CD4-positive, alpha-beta memory T cell (primary cell): Measurements from ENCODE around the gene INO80E. TPM values are rescaled to one million over a fixed set of nuclear protein-coding genes. Genes with fewer than 3 reads are reported as not detected.
A peak's percentile ranks its signal among the peaks of the same experiment; 100 is the strongest.

Experiments used
- CTCF ChIA-PET: fragments of 350-600 bp; sonication (Branson Sonifier 250); formaldehyde crosslinking; loops from one replicate; lab custom pipeline; 2021; ENCODE audit warnings: inconsistent platforms; ENCODE audit not compliant: partially characterized antibody; lab: Charles Lee
- POLR2A ChIA-PET: fragments of 350-600 bp; sonication (Branson Sonifier 250); formaldehyde crosslinking; loops from one replicate; lab custom pipeline; 2021; ENCODE audit not compliant: partially characterized antibody; lab: Charles Lee
- DNase-seq, 5 donors: peaks; one replicate each; pipeline versions ENCODE4 v3.0.0 to v3.0.0-alpha.2; 2020 to 2022; ENCODE audit warnings: mixed read lengths in 1 of 5
- H3K27ac ChIP-seq: one replicate; pipeline ENCODE4 v1.7.0; 2013; ENCODE audit warnings: low read depth, low read length
- H3K27me3 ChIP-seq: 2 replicates; pipeline ENCODE4 v1.7.0; 2013; ENCODE audit warnings: mild to moderate bottlenecking, low read length, moderate library complexity; ENCODE audit not compliant: insufficient read depth
- H3K36me3 ChIP-seq: 2 replicates; pipeline ENCODE4 v1.7.0; 2013; ENCODE audit warnings: mild to moderate bottlenecking, low read length, moderate library complexity; ENCODE audit not compliant: insufficient read depth
- H3K4me1 ChIP-seq: 2 replicates; pipeline ENCODE4 v1.7.0; 2013; ENCODE audit warnings: mild to moderate bottlenecking, low read length, moderate library complexity; ENCODE audit not compliant: insufficient read depth
- H3K4me3 ChIP-seq, 2 donors: one replicate each; pipeline ENCODE4 v1.7.0; 2013; ENCODE audit warnings: low read length in 2 of 2, mild to moderate bottlenecking in 1 of 2
- H3K9me3 ChIP-seq, 2 donors: one replicate each; pipeline ENCODE4 v1.7.0; 2013; ENCODE audit warnings: low read length in 2 of 2, control low read depth in 1 of 2; ENCODE audit not compliant: control insufficient read depth in 1 of 2
- H3K27ac Mint-ChIP-seq, 7 donors: one replicate each; pipeline ENCODE4 v1.8.0; 2020 to 2021; ENCODE audit warnings: mixed read lengths in 7 of 7, mild to moderate bottlenecking in 6 of 7, inconsistent platforms in 3 of 7, moderate library complexity in 3 of 7
- H3K27me3 Mint-ChIP-seq, 2 donors: one replicate each; pipeline ENCODE4 v1.8.0; 2020 to 2021; ENCODE audit warnings: mixed read lengths in 2 of 2
- H3K36me3 Mint-ChIP-seq, 2 donors: one replicate each; pipeline ENCODE4 v1.8.0; 2020 to 2021; ENCODE audit warnings: mixed read lengths in 2 of 2, inconsistent platforms in 1 of 2, mild to moderate bottlenecking in 1 of 2
- H3K4me1 Mint-ChIP-seq, 4 donors: one replicate each; pipeline ENCODE4 v1.8.0; 2020 to 2021; ENCODE audit warnings: mixed read lengths in 4 of 4, mild to moderate bottlenecking in 1 of 4
- H3K4me3 Mint-ChIP-seq, 8 donors: one replicate each; pipeline ENCODE4 v1.8.0; 2020 to 2021; ENCODE audit warnings: mixed read lengths in 8 of 8, mild to moderate bottlenecking in 7 of 8, moderate library complexity in 6 of 8, inconsistent platforms in 3 of 8
- H3K9me3 Mint-ChIP-seq, 8 donors: one replicate each; pipeline ENCODE4 v1.8.0; 2020 to 2021; ENCODE audit warnings: mixed read lengths in 8 of 8, mild to moderate bottlenecking in 5 of 8, inconsistent platforms in 3 of 8, moderate library complexity in 1 of 8
- intact Hi-C: fragments of 100-400 bp; cut with micrococcal nuclease; formaldehyde crosslinking; loops from one replicate; pipeline ENCODE4 v1.15.1; 2023
- polyA plus RNA-seq, 2 donors: library from polyadenylated mRNA; unstranded; fragments of 300-500 nt; fragmentation: Illumina TruSeq; gene quantifications; one replicate each; pipeline ENCODE4 v1.2.3, GENCODE V29; 2021
- total RNA-seq, 2 experiments: library from RNA; stranded (reverse); gene quantifications; one replicate each; pipeline ENCODE4 v1.2.3, GENCODE V29; 2021

The INO80E gene
- total and polyA plus RNA-seq, 4 experiments from 2014 or later, result 6.7 to 126 (median 65.5) TPM

DNA sequence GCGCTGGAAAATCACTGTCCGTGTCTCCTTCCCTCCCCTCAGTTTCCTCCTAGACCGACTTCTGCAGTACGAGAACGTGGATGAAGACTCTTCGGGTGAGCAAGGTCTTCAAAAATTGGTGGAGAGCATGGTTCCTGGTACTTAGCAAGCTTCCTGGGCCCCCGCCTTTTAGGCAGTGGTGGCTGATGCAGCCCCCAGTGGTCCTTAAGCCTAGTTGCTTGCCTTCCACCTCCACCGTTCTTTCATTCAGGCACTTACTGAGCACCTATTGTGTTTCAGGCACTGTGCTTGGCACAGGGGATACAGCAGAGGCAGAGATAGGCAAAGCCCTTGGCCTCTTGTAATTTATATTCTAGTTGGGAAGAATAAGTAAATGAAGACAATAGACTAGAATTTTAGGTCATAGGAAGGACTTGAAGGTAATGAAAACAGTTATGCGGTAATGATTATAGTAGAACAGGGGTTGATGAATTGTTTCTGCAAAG, 767 bp downstream of the INO80E start:
- intact Hi-C loops, result loop anchor here (1.0 to 10.0 kb wide), 7 partner anchors 24 to 296 kb away; partner anchors contain the start of genes CDIPT, KCTD13, KIF22 and PAGR1
- H3K36me3 ChIP-seq, result peaks cover 26% of the 10 kb centered on the region
- peaks cover 23% of the 10 kb centered on the region for H3K4me1 ChIP-seq
- ChIA-PET POLR2A (interaction anchor here (0.8 to 3.9 kb wide), 13 partner anchors 8 to 296 kb away, joined by 3 to 57 read pairs (median 7); partner anchors contain the start of genes ASPHD1, CDIPT, KCTD13 and MAZ), CTCF (interaction anchor here (1.0 to 2.2 kb wide), 3 partner anchors 9 to 148 kb away, joined by 3 to 13 read pairs (median 5); no protein-coding TSS in a partner anchor)
- H3K27ac ChIP-seq, result peak overlapping the region; percentile 98
- peaks cover 0 to 2% (median 0%) of the 10 kb centered on the region in 8 donors for H3K9me3 Mint-ChIP-seq
- H3K27me3 Mint-ChIP-seq, result no peaks in the 10 kb centered on the region
- peak overlapping the region; percentile 95 to 98 (median 98) for H3K4me3 Mint-ChIP-seq
- DNase-seq, result no peak
- H3K27me3 ChIP-seq, result no peaks in the 10 kb centered on the region
- H3K27ac Mint-ChIP-seq, result peak overlapping the region; percentile 76 to 99 (median 99)
- H3K9me3 ChIP-seq, result no peaks in the 10 kb centered on the region
- H3K36me3 Mint-ChIP-seq, result peaks cover 15 to 51% of the 10 kb centered on the region in 2 donors
- peaks cover 14 to 44% (median 32%) of the 10 kb centered on the region in 4 donors for H3K4me1 Mint-ChIP-seq
- H3K4me3 ChIP-seq, result peak overlapping the region; percentile 72 to 97

DNA sequence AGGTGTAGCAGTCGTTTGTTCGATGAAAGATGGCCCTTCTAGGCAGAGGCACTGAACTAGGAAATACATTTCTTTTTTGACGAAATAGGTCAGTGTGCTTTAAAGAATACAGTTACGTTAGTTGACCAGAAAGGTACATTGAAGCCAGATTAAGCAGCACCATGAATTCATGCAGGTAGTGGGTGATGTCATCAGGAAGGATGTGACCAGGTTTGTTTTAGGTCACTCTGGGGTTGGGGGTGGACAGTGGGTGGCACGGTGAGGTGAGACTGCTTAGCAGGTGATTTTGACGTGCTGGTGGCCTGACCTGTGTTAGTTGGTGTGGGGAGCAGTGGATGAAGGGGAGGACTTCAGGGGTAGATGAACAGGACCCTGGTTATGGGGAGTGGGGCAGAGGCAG, 3.6 kb downstream of the INO80E start:
- no peak for DNase-seq
- H3K9me3 Mint-ChIP-seq, result no peaks in the 10 kb centered on the region
- intact Hi-C loops, result loop anchor here (10.0 kb wide), 1 partner anchor 185 kb away; the partner anchor contains the start of genes PAGR1 and PRRT2
- no peaks in the 10 kb centered on the region for H3K27me3 Mint-ChIP-seq
- no peak overlapping the region for H3K4me3 Mint-ChIP-seq
- Histone ChIP-seq H3K27me3 (no peaks in the 10 kb centered on the region), H3K9me3 (no peaks in the 10 kb centered on the region), H3K4me1 (peaks cover 14% of the 10 kb centered on the region), H3K27ac (no peak overlapping the region), H3K36me3 (peaks cover 13% of the 10 kb centered on the region), H3K4me3 (no peak overlapping the region)
- ChIA-PET POLR2A (interaction anchor here (0.5 kb wide), 1 partner anchor 143 kb away, joined by 3 read pairs; no protein-coding TSS in a partner anchor), CTCF (no interaction called here)
- H3K27ac Mint-ChIP-seq, result peak overlapping the region in 3 of 7 donors; percentile 5 to 46 (median 26)
- H3K36me3 Mint-ChIP-seq, result peaks cover 16 to 52% of the 10 kb centered on the region in 2 donors
- peaks cover 8 to 41% (median 26%) of the 10 kb centered on the region in 4 donors for H3K4me1 Mint-ChIP-seq

DNA sequence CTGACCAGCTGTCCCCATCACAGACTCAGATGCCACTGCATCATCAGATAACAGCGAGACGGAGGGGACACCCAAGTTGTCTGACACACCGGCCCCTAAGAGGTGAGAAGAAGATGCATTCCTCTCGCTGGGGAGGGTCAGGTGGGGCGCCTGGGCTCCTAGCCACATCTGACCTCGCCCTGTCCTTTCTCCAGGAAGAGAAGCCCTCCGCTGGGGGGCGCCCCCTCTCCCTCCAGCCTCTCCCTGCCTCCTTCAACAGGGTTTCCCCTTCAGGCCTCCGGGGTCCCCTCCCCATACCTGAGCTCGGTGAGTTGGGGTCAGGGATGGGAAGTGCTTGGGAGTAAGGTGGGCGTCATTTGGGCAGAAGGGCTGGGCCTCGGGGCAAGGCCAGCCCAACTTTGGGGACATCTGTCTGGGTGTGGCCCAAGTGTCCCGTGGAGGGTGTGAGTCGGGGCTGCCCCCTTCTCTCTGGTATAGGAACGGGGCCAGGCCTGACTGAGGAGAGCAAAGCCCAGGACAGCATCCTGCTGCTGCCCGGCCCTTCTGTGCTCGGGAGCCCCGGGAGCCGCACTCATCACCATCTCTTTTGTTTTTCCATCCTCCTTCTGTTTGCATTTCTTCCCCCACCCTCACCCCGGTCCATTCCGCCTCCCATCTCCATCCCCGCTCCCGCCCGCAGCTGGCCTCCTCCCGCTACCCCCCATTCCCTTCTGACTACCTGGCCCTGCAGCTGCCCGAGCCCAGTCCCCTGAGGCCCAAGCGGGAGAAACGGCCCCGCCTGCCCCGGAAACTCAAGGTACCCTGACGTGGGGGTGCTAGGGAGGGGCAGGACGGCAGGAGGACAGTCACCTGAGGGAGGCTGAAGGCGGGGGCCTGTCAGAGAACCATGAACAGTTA, 4.9 kb downstream of the INO80E start:
- DNase-seq, result no peak
- H3K4me1 ChIP-seq, result peaks cover 9% of the 10 kb centered on the region
- Mint-ChIP-seq H3K9me3 (no peaks in the 10 kb centered on the region), H3K4me3 (no peak overlapping the region), H3K4me1 (peaks cover 8 to 28% (median 23%) of the 10 kb centered on the region in 4 donors), H3K36me3 (peaks cover 15 to 42% of the 10 kb centered on the region in 2 donors), H3K27me3 (no peaks in the 10 kb centered on the region), H3K27ac (peak overlapping the region in 1 of 7 donors; percentile 66)
- ChIA-PET POLR2A (no interaction called here), CTCF (no interaction called here)
- peaks cover 13% of the 10 kb centered on the region for H3K36me3 ChIP-seq
- H3K27me3 ChIP-seq, result no peaks in the 10 kb centered on the region
- H3K9me3 ChIP-seq, result no peaks in the 10 kb centered on the region
- intact Hi-C loops, result no loop called here
- H3K27ac ChIP-seq, result no peak overlapping the region
- no peak overlapping the region for H3K4me3 ChIP-seq

DNA sequence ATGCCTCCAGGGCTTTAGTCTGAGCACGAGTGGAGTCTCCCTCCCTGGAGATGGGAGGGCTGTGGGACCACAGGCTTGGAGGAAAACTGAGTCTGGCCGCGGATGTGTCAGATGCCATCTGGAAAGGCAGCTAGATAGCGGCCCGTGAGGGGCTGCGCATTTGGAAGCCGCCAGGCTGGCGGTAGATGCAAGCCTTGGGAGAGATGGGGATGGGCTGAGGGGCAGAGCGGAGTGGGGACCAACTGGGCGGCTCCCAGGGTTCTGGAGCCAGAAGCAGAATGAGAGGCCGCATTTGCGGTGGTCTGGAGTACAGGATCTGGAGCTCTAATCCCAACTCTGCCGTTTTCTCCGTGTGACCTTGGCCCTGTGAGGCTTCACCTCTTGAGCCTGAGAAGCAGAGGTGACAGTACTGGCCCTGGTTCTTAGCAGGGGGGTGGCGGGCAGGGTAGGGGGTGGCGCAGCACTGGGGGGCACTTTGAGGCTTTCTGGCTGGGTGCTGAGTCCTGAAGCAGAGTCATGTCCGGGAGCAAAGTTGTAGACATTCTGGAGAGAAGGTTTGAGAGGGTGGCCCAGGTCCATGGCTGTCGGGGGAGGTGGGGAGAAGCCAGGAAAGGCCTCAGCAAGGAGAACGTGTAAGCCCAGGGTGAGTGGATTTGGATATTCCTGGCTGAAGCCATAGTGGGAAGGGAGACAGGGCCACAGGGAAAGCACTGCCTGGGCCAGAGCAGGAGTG, 6.7 kb downstream of the INO80E start:
- H3K9me3 ChIP-seq, result no peaks in the 10 kb centered on the region
- POLR2A ChIA-PET, result no interaction called here
- CTCF ChIA-PET, result no interaction called here
- no peaks in the 10 kb centered on the region for H3K27me3 ChIP-seq
- H3K4me3 Mint-ChIP-seq, result no peak overlapping the region
- H3K36me3 ChIP-seq, result peaks cover 11% of the 10 kb centered on the region
- no peak for DNase-seq
- intact Hi-C loops, result no loop called here
- H3K9me3 Mint-ChIP-seq, result no peaks in the 10 kb centered on the region
- H3K4me1 Mint-ChIP-seq, result peaks cover 4 to 15% (median 13%) of the 10 kb centered on the region in 4 donors
- peaks cover 12 to 31% of the 10 kb centered on the region in 2 donors for H3K36me3 Mint-ChIP-seq
- no peaks in the 10 kb centered on the region for H3K4me1 ChIP-seq
- no peak overlapping the region for H3K4me3 ChIP-seq
- H3K27me3 Mint-ChIP-seq, result no peaks in the 10 kb centered on the region
- no peak overlapping the region for H3K27ac ChIP-seq
- H3K27ac Mint-ChIP-seq, result peak overlapping the region in 1 of 7 donors; percentile 42

DNA sequence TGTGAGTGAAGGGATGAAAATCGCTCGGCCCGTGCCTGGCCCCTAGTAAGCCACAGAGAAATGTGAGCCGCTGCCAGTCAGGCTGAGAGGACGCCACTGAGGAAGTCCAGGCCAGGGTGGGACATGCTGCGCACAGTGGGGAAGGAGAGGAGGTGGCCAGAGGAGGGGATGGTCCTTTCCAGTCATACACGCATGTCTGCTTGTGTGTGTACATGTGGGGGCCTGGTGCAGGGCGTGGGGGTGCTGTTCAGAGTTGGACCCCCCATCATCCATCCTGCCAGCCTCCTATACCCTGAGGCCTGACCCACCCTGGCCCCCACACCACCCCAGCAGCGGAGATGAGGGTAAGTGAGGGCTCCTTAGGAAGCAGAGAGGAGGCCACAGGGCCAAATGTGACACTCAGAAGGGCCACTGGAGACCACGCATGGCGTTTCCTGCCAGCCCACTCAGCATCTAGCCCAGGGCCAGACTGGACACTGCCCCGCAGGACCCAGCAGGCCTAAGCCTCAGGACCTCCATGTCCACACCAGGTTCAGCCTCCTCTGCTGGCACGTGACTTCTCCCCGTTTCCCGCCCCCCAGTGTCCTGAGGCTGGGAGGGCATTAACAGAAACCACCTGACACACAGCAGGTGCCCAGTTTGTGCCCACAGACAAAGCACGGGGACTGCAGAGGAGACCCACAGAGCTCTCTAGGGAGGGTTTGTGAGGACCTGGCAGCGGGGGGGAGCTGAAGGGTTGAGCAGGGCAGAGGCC, 7.8 kb downstream of the INO80E start:
- no peak for DNase-seq
- Histone ChIP-seq H3K4me1 (no peaks in the 10 kb centered on the region), H3K36me3 (peaks cover 4% of the 10 kb centered on the region), H3K9me3 (no peaks in the 10 kb centered on the region), H3K27ac (no peak overlapping the region), H3K27me3 (no peaks in the 10 kb centered on the region), H3K4me3 (no peak overlapping the region)
- ChIA-PET CTCF (interaction anchor here (1.0 to 3.2 kb wide), 3 partner anchors 7 to 305 kb away, joined by 3 to 16 read pairs (median 13); partner anchors contain the start of gene INO80E), POLR2A (interaction anchor here (0.9 to 1.8 kb wide), 3 partner anchors 8 to 196 kb away, joined by 3 to 6 read pairs (median 4); partner anchors contain the start of genes HIRIP3, INO80E and KCTD13)
- peaks cover 8 to 27% of the 10 kb centered on the region in 2 donors for H3K36me3 Mint-ChIP-seq
- intact Hi-C loops, result loop anchor here (2.0 kb wide), 1 partner anchor 303 kb away; no protein-coding TSS in a partner anchor
- no peak overlapping the region for H3K4me3 Mint-ChIP-seq
- H3K4me1 Mint-ChIP-seq, result peaks cover 1 to 15% (median 8%) of the 10 kb centered on the region in 4 donors
- H3K9me3 Mint-ChIP-seq, result no peaks in the 10 kb centered on the region
- H3K27me3 Mint-ChIP-seq, result peaks cover 0 to 5% of the 10 kb centered on the region in 2 donors
- H3K27ac Mint-ChIP-seq, result no peak overlapping the region

DNA sequence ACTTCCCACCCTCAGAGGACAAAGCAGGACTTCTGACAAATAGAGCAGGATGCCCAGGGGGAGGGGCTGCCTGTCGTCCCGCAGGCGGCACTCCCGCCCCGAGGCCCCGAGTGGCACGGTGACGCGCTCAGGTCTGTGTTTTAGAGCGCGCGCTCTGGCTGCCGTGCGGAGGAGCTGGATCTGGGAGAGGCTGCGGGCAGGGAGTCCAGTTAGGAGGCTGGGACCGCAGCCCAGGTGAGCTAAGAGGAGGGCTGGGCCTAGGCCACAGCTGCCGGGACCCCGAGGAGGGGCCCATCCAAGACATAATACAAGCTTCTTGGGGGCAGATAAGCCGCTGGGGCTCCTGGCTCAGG, 8.4 kb downstream of the INO80E start:
- H3K9me3 ChIP-seq, result no peaks in the 10 kb centered on the region
- peaks cover 1 to 10% (median 6%) of the 10 kb centered on the region in 4 donors for H3K4me1 Mint-ChIP-seq
- H3K27ac ChIP-seq, result no peak overlapping the region
- no peaks in the 10 kb centered on the region for H3K9me3 Mint-ChIP-seq
- intact Hi-C loops, result loop anchor here (2.0 kb wide), 1 partner anchor 304 kb away; no protein-coding TSS in a partner anchor
- no peak overlapping the region for H3K4me3 ChIP-seq
- H3K36me3 ChIP-seq, result peaks cover 4% of the 10 kb centered on the region
- H3K4me3 Mint-ChIP-seq, result no peak overlapping the region
- no peak overlapping the region for H3K27ac Mint-ChIP-seq
- POLR2A ChIA-PET, result interaction anchor here (0.9 to 1.8 kb wide), 3 partner anchors 8 to 197 kb away, joined by 3 to 6 read pairs (median 4); partner anchors contain the start of genes HIRIP3, INO80E and KCTD13
- no peak for DNase-seq
- peaks cover 0 to 9% of the 10 kb centered on the region in 2 donors for H3K27me3 Mint-ChIP-seq
- peaks cover 8 to 22% of the 10 kb centered on the region in 2 donors for H3K36me3 Mint-ChIP-seq
- CTCF ChIA-PET, result interaction anchor here (0.7 to 3.2 kb wide), 5 partner anchors 8 to 356 kb away, joined by 3 to 16 read pairs (median 10); partner anchors contain the start of gene INO80E
- H3K27me3 ChIP-seq, result no peaks in the 10 kb centered on the region
- no peaks in the 10 kb centered on the region for H3K4me1 ChIP-seq
